Measurements from ENCODE around the gene NR1D1.

GRCh38 chr17:40072735-40073346 is 27.5 kb downstream of the NR1D1 start:
- TF ChIP-seq ATM (IDR thresholded peaks at IDR 0.05; ENCODE audit: borderline replicate concordance) = no peak
- TF ChIP-seq DPF2 (CRISPR knock-in tag; IDR thresholded peaks at IDR 0.05; ENCODE audit: borderline replicate concordance, low read depth) = no peak
- TF ChIP-seq BHLHE40 (IDR thresholded peaks at IDR 0.05; ENCODE audit: low read length) = no peak
- TF ChIP-seq CTCF (CRISPR knock-in tag; IDR thresholded peaks at IDR 0.05) = peak; percentile 27
- peak in 1 of 2 experiments; percentile 42; a peak in 2 of 4 replicates for TF ChIP-seq EP300 (IDR thresholded peaks at IDR 0.05; ENCODE audit: low read depth in 2 of 2, low read length in 2 of 2)
- no peak for TF ChIP-seq EP300 (CRISPR knock-in tag; IDR thresholded peaks at IDR 0.05; ENCODE audit: borderline replicate concordance)
- peak; percentile 53; the same call in 1 of the 2 replicates for TF ChIP-seq ZNF292 (CRISPR knock-in tag; IDR thresholded peaks at IDR 0.05; ENCODE audit: borderline replicate concordance, low read depth)
- TF ChIP-seq KDM5A (IDR thresholded peaks at IDR 0.05; ENCODE audit: borderline replicate concordance, low read length) = no peak
- no peak; the same call in 1 of the 2 replicates for TF ChIP-seq ZBTB7B (CRISPR knock-in tag; IDR thresholded peaks at IDR 0.05)
- no peak for TF ChIP-seq CBX5 (CRISPR knock-in tag; IDR thresholded peaks at IDR 0.05; ENCODE audit: borderline replicate concordance)
- no peak for TF ChIP-seq ZNF337 (CRISPR knock-in tag; IDR thresholded peaks at IDR 0.05; ENCODE audit: borderline replicate concordance, low read depth)
